ENCODE results near the gene KANSL1.

GRCh38 chr17:45995627-45996270, 197.5 kb downstream of the KANSL1 start:
- no peak for TF ChIP-seq SNAI2 (CRISPR knock-in tag; IDR thresholded peaks at IDR 0.05)
- TF ChIP-seq RARB (CRISPR knock-in tag; IDR thresholded peaks at IDR 0.05) = no peak
- no peak for TF ChIP-seq PATZ1 (CRISPR knock-in tag; IDR thresholded peaks at IDR 0.05; ENCODE audit: borderline replicate concordance)
- TF ChIP-seq CSRNP3 (CRISPR knock-in tag; IDR thresholded peaks at IDR 0.05) = no peak
- no peak for TF ChIP-seq ZNF70 (CRISPR knock-in tag; IDR thresholded peaks at IDR 0.05)
- no peak for TF ChIP-seq GLIS3 (CRISPR knock-in tag; IDR thresholded peaks at IDR 0.05)
- TF ChIP-seq ZFP3 (CRISPR knock-in tag; IDR thresholded peaks at IDR 0.05) = no peak
- no peak for TF ChIP-seq ARNTL (CRISPR knock-in tag; IDR thresholded peaks at IDR 0.05; ENCODE audit: borderline replicate concordance, low read depth)
- no peak for TF ChIP-seq ZFP30 (CRISPR knock-in tag; IDR thresholded peaks at IDR 0.05)
